Esophagus squamous epithelium (tissue), 4 donors: ENCODE results near the gene TNFSF4.

Source experiments
- POLR2A ChIP-seq, 4 donors: fragments of 450-650 bp; IDR thresholded peaks; one replicate each; pipeline ENCODE4 v1.6.1; 2017; ENCODE audit warnings: antibody characterized with exemption in 4 of 4, mild to moderate bottlenecking in 4 of 4, moderate library complexity in 3 of 4
- TF ChIP-seq, protein P1 (sequence below), 6 experiments: fragments of 450-650 bp in 4 of 6; fragments of 200-600 bp in 2 of 6; sonication (generic) in 2 of 6; IDR thresholded peaks; one replicate each; pipeline ENCODE4 v1.5.1; 2016 to 2019; ENCODE audit warnings: antibody characterized with exemption in 6 of 6, mild to moderate bottlenecking in 4 of 6, moderate library complexity in 4 of 6

- TF ChIP-seq, protein P1, sequence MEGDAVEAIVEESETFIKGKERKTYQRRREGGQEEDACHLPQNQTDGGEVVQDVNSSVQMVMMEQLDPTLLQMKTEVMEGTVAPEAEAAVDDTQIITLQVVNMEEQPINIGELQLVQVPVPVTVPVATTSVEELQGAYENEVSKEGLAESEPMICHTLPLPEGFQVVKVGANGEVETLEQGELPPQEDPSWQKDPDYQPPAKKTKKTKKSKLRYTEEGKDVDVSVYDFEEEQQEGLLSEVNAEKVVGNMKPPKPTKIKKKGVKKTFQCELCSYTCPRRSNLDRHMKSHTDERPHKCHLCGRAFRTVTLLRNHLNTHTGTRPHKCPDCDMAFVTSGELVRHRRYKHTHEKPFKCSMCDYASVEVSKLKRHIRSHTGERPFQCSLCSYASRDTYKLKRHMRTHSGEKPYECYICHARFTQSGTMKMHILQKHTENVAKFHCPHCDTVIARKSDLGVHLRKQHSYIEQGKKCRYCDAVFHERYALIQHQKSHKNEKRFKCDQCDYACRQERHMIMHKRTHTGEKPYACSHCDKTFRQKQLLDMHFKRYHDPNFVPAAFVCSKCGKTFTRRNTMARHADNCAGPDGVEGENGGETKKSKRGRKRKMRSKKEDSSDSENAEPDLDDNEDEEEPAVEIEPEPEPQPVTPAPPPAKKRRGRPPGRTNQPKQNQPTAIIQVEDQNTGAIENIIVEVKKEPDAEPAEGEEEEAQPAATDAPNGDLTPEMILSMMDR (IDR thresholded peaks at IDR 0.05) = no peak
- no peak for TF ChIP-seq POLR2A (IDR thresholded peaks at IDR 0.05)
Measured at GRCh38 chr1:173171152-173171551, 36.0 kb downstream of the TNFSF4 start.
